ENCODE data around the gene SOBP. TPM values are rescaled to one million over a fixed set of nuclear protein-coding genes. Genes with fewer than 3 reads are reported as not detected.

The SOBP gene
- total RNA-seq, 2 experiments from 2014 or later: 0.70 to 2.0 TPM

DNA sequence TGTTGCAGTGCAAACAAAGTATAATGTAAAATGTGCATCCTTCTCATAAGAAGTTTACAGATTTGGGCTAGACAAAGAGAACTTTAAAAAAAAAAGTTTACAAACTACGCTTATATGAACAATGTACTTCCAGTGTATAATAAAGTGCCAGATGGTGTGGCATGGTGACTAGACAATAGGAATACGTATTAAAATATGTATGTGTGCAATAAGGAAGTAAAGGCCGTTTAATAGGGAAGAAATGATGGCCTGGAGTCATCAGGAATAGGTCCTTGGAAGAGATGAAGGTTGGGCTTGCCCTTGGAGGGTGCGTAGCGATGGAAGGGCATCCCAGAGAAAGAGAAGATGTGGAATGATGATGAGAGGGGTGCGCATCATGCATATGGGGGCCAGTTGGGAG is 108.2 kb downstream of the SOBP start:
- peaks cover 2% of the 10 kb centered on the region for H3K4me1 Mint-ChIP-seq
- no peak overlapping the region for H3K27ac Mint-ChIP-seq
- no peak overlapping the region for H3K4me3 Mint-ChIP-seq
- DNase-seq (no peak), ATAC-seq (no peak)
- peaks cover 32% of the 10 kb centered on the region for H3K27me3 Mint-ChIP-seq
- H3K9me3 Mint-ChIP-seq (ENCODE audit: low read depth): no peaks in the 10 kb centered on the region
- CTCF ChIA-PET: interaction anchor here (1.2 kb wide), 1 partner anchor 10 kb away, joined by 4 read pairs; no protein-coding TSS in a partner anchor
- H3K36me3 Mint-ChIP-seq: no peaks in the 10 kb centered on the region

DNA sequence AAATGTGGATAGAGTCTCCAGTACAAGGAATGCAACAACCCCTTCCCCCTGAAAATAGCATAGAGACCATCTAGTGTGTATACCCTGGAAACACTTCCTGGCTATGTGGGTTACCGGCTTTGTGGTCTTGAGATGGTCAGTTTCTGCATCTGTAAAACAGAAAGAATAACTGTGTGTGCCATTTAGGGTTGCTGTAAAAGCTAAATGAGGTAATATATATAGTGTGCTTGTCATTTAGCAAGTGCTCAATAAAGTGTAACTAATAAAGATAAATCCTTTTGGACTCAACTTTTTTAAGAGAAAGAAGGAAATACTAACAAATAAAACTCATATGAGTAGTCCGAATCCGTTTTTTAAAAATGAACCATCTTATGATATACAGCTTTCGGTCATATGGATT is 109.1 kb downstream of the SOBP start:
- Mint-ChIP-seq H3K4me1 (peaks cover 2% of the 10 kb centered on the region), H3K27ac (no peak overlapping the region), H3K27me3 (peaks cover 27% of the 10 kb centered on the region), H3K36me3 (no peaks in the 10 kb centered on the region), H3K4me3 (no peak overlapping the region), H3K9me3 (ENCODE audit: low read depth) (no peaks in the 10 kb centered on the region)
- no peak for ATAC-seq
- DNase-seq: no peak
- CTCF ChIA-PET: no interaction called here

GRCh38 chr6:107600121-107600520 is 110.2 kb downstream of the SOBP start:
- no peak for ATAC-seq
- H3K4me3 Mint-ChIP-seq: no peak overlapping the region
- H3K36me3 Mint-ChIP-seq: no peaks in the 10 kb centered on the region
- no peak overlapping the region for H3K27ac Mint-ChIP-seq
- H3K4me1 Mint-ChIP-seq: peaks cover 2% of the 10 kb centered on the region
- peaks cover 19% of the 10 kb centered on the region for H3K27me3 Mint-ChIP-seq
- CTCF ChIA-PET: no interaction called here
- DNase-seq: no peak
- H3K9me3 Mint-ChIP-seq (ENCODE audit: low read depth): no peaks in the 10 kb centered on the region

- CTCF ChIA-PET: interaction anchor here (1.5 kb wide), 1 partner anchor 283 kb away, joined by 5 read pairs; no protein-coding TSS in a partner anchor
- Mint-ChIP-seq H3K9me3 (ENCODE audit: low read depth) (no peaks in the 10 kb centered on the region), H3K4me3 (no peak overlapping the region), H3K27ac (no peak overlapping the region), H3K36me3 (no peaks in the 10 kb centered on the region), H3K4me1 (peaks cover 2% of the 10 kb centered on the region), H3K27me3 (peaks cover 16% of the 10 kb centered on the region)
- ATAC-seq (no peak), DNase-seq (no peak)
Observed at GRCh38 chr6:107600936-107601335, 111.0 kb downstream of the SOBP start.

GRCh38 chr6:107601406-107601805 is 111.5 kb downstream of the SOBP start:
- Mint-ChIP-seq H3K9me3 (ENCODE audit: low read depth) (no peaks in the 10 kb centered on the region), H3K36me3 (no peaks in the 10 kb centered on the region), H3K4me1 (peaks cover 2% of the 10 kb centered on the region), H3K27me3 (peaks cover 12% of the 10 kb centered on the region), H3K4me3 (no peak overlapping the region), H3K27ac (no peak overlapping the region)
- ATAC-seq (no peak), DNase-seq (no peak)
- CTCF ChIA-PET: interaction anchor here (1.5 kb wide), 1 partner anchor 284 kb away, joined by 5 read pairs; no protein-coding TSS in a partner anchor

DNA sequence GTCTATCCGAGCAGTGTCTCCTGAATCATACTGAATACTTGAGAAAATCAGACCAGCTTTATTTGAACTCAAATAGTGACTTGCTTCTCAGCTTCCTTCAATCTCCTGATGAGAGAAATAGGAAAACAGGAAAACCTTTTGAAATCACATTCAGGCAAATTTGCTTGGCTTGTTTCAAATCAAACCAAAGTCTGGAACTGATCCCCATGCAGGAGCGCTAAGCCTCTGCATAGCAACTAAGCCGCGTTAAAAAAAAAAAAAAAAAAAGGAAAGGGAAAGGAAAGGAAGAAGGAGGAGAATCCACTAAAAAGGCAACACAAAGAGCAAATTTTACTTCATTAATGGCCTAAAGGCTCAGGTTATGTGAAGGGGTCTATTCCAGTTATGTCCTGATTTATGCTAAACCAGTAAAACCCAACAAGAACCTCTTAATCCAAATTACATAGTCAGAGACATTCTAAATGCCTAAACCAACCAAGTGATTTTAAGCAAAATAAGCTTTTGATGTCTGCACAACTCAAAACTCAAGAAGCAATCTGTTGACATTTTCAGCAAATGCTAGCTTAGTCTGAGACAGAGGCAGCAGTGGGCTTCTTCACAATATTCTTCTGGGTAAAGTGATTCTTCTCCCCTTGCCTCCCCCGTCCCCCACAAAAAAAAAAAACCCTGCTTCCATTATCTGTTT is 112.5 kb downstream of the SOBP start:
- ATAC-seq: no peak
- DNase-seq: no peak
- Mint-ChIP-seq H3K27me3 (peaks cover 10% of the 10 kb centered on the region), H3K4me3 (no peak overlapping the region), H3K36me3 (no peaks in the 10 kb centered on the region), H3K27ac (no peak overlapping the region), H3K9me3 (ENCODE audit: low read depth) (no peaks in the 10 kb centered on the region), H3K4me1 (peaks cover 2% of the 10 kb centered on the region)
- CTCF ChIA-PET: interaction anchor here (1.5 kb wide), 1 partner anchor 285 kb away, joined by 5 read pairs; no protein-coding TSS in a partner anchor

- Mint-ChIP-seq H3K4me1 (peaks cover 2% of the 10 kb centered on the region), H3K4me3 (no peak overlapping the region), H3K9me3 (ENCODE audit: low read depth) (no peaks in the 10 kb centered on the region), H3K27me3 (peaks cover 8% of the 10 kb centered on the region), H3K36me3 (no peaks in the 10 kb centered on the region), H3K27ac (no peak overlapping the region)
- CTCF ChIA-PET: no interaction called here
- DNase-seq (no peak), ATAC-seq (no peak)
Observed at GRCh38 chr6:107603006-107603370, 113.1 kb downstream of the SOBP start.

- Mint-ChIP-seq H3K4me1 (no peaks in the 10 kb centered on the region), H3K36me3 (no peaks in the 10 kb centered on the region), H3K4me3 (no peak overlapping the region), H3K9me3 (ENCODE audit: low read depth) (no peaks in the 10 kb centered on the region), H3K27ac (no peak overlapping the region), H3K27me3 (peaks cover 4% of the 10 kb centered on the region)
- ATAC-seq (no peak), DNase-seq (no peak)
- CTCF ChIA-PET: no interaction called here
Observed at GRCh38 chr6:107604549-107604948, 114.6 kb downstream of the SOBP start.

DNA sequence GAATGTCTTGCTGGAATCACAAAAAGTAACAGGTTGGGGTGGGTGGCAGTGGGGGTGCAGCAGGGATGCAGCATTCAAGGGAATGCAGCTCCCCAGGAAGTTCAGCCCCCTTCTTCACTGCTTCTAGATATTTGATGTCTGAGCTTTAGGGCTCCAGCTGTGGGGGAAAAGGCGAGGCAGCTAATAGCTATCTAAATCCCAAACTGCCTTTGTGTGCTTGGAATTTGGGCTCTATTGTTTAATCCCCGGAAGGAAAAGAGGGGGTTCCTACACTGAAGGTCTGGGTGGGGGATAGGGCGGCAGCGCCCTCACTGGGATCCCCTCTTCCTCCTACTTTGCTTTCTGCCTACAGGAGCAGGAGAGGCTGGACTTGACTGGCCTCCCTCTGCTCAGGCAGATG is 116.5 kb downstream of the SOBP start:
- Mint-ChIP-seq H3K9me3 (ENCODE audit: low read depth) (no peaks in the 10 kb centered on the region), H3K4me3 (no peak overlapping the region), H3K4me1 (no peaks in the 10 kb centered on the region), H3K36me3 (no peaks in the 10 kb centered on the region), H3K27me3 (peaks cover 4% of the 10 kb centered on the region), H3K27ac (no peak overlapping the region)
- no peak for DNase-seq
- CTCF ChIA-PET: interaction anchor here (0.7 kb wide), 1 partner anchor 279 kb away, joined by 4 read pairs; no protein-coding TSS in a partner anchor
- ATAC-seq: no peak

DNA sequence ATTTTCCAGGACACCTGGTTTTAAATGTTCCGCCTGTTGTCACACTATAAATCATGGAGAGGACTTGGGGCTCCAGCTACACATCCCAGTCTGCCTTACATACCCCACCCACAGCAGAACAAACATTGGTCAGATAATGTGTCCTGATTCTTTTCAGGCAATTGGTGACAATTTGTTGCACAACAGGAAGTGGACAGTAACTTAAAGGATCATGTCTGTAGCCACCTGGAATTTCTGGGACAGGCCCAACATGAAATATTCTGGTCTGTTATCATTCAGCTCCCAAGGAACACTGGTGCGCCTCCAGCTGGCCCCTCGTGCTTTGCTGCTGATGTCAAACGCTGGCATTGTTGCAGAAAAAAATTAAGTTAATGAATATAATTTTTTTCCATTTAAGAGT is 117.2 kb downstream of the SOBP start:
- DNase-seq: no peak
- Mint-ChIP-seq H3K36me3 (no peaks in the 10 kb centered on the region), H3K9me3 (ENCODE audit: low read depth) (no peaks in the 10 kb centered on the region), H3K27me3 (peaks cover 3% of the 10 kb centered on the region), H3K4me1 (no peaks in the 10 kb centered on the region), H3K27ac (no peak overlapping the region), H3K4me3 (no peak overlapping the region)
- CTCF ChIA-PET: interaction anchor here (1.0 kb wide), 1 partner anchor 64 kb away, joined by 4 read pairs; no protein-coding TSS in a partner anchor
- no peak for ATAC-seq

DNA sequence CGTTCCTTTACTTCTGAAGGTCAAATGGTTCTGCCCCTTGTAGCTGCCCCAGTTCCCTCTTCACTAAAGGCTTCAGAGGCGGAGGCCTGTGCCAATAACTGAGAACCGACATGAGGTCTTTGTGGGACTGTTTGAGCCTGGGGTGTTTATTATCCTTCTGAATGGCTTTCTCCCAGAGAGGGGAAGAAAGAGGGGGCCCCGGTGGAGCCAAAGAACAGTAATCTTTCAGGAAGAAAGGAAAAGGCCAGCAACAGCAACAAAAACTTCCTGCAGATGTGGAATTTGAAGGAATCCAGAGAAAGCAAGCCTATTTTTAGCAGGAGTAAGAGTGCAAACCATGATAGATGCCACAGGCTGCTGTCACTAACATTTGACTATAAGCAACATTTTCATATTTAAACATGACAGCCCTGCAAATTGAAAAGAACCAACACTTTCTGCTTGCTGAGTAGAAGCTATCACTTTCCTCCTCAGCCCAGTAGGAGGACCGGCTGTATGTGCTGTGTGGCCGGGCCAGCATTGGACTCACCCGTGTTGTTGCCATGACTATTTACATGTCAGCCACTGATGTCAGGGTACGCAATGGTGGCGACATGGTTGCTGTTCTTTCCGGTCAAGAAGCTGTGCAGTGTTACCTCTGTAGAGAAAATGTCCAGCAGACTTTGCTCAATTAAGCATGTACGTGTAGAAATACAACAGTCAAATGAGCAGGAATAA is 121.3 kb downstream of the SOBP start:
- Mint-ChIP-seq H3K27ac (no peak overlapping the region), H3K36me3 (no peaks in the 10 kb centered on the region), H3K4me3 (no peak overlapping the region), H3K27me3 (no peaks in the 10 kb centered on the region), H3K4me1 (no peaks in the 10 kb centered on the region), H3K9me3 (ENCODE audit: low read depth) (no peaks in the 10 kb centered on the region)
- ATAC-seq (no peak), DNase-seq (no peak)
- CTCF ChIA-PET: no interaction called here

DNA sequence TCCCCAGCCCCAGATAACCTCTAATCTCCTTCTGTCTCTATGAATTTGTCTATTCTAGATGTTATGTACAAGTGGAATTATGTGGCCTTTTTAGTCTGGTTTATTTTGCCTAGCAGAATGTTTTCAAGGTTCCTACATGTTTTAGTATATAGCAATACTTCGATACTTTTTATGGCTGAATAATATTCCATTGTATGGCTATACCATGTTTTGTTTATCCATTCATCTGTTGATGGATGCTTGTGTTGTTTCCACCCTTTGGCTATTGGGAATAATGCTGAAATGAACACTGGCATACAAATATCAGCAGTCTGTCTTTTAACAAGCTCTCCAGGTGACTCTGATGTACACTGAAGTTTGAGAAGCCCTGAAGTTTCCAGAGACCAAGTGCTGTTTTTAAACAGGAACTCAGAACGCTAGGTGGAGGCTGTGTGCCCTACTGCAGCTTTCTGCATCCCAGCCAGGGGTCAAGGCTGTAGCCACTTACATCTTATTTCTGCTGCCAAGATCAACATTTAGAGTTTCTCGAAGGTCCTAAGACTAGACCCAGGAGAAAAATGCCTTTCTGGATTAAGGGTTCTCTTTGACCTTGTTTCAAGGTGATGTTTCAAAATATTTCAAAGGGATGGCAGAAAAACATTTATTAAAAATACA is 123.0 kb downstream of the SOBP start:
- no peaks in the 10 kb centered on the region for H3K9me3 Mint-ChIP-seq (ENCODE audit: low read depth)
- peaks cover under 1% of the 10 kb centered on the region for H3K4me1 Mint-ChIP-seq
- no peaks in the 10 kb centered on the region for H3K27me3 Mint-ChIP-seq
- H3K4me3 Mint-ChIP-seq: no peak overlapping the region
- ATAC-seq (no peak), DNase-seq (no peak)
- H3K36me3 Mint-ChIP-seq: no peaks in the 10 kb centered on the region
- CTCF ChIA-PET: interaction anchor here (1.2 to 2.0 kb wide), 2 partner anchors 15 to 153 kb away, joined by 3 to 4 read pairs; partner anchors contain the start of gene PDSS2
- H3K27ac Mint-ChIP-seq: no peak overlapping the region

DNA sequence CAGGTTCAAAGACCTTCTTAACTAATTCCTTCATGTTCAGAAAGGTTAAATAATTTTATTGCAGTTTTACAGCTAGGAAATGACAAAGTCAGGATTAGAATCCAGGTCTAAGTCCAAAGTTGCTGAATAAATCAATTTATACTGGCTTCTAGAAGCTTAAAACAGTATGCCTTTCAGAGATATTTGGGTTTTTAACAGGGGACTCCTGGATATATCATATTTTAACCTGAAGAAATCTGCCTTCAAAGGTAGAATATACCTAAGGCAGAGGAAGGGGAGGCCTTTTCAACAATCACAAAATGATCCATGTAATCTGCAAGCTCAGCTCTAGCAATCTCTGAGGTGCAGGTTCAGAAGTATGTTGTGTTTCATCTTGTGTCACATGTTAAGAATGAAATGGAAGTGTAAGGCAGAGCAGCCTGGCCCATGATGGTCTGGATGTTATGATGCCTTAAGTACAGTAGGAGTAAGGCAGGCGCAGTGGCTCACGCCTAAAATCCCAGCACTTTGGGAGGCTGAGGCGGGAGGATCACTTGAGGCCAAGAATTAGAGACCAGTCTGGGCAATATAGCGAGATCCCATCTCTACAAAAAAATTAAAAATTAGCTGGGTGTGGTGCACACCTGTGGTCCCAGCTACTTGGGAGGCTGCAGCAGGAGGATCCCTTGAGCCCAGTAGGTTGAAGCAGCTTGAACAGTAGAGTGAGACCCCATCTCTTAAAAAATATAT is 123.9 kb downstream of the SOBP start:
- no peak overlapping the region for H3K27ac Mint-ChIP-seq

More for the DNA sequence above, 123.9 kb downstream of the SOBP start:
- Mint-ChIP-seq H3K36me3 (no peaks in the 10 kb centered on the region), H3K4me3 (no peak overlapping the region), H3K4me1 (peaks cover 10% of the 10 kb centered on the region), H3K9me3 (ENCODE audit: low read depth) (no peaks in the 10 kb centered on the region), H3K27me3 (no peaks in the 10 kb centered on the region)
- DNase-seq (no peak), ATAC-seq (no peak)
- CTCF ChIA-PET: interaction anchor here (1.2 to 2.0 kb wide), 2 partner anchors 14 to 154 kb away, joined by 3 to 4 read pairs; partner anchors contain the start of gene PDSS2
